ENCODE measurements around the gene MAP7D1. TPM values are rescaled to one million over a fixed set of nuclear protein-coding genes. Genes with fewer than 3 reads are reported as not detected.

The MAP7D1 gene
- total and polyA plus RNA-seq, 2 of the 13 experiments (the other 11 are each of a cell fraction or from before 2014, with no cell fraction given): 5.6 to 7.2 TPM

- FAIRE-seq (no peak), ATAC-seq (no peak), DNase-seq (ENCODE audit: low spot score) (no peak)
- Histone ChIP-seq H2AFZ (ENCODE audit: low read length) (no peak overlapping the region), H3K9me3 (ENCODE audit: low read length) (no peaks in the 10 kb centered on the region), H3K27me3 (ENCODE audit: control insufficient read depth in 1 of 2, insufficient read depth in 2 of 2, low read length in 2 of 2) (no peaks in the 10 kb centered on the region), H3K4me2 (ENCODE audit: low read depth, low read length) (no peak overlapping the region), H3K27ac (ENCODE audit: extremely low read length, insufficient read depth, low read length) (no peak overlapping the region), H4K20me1 (ENCODE audit: insufficient read depth, low read length) (no peaks in the 10 kb centered on the region), H3K9ac (ENCODE audit: insufficient read depth, low read depth, low read length) (no peak overlapping the region), H3K79me2 (ENCODE audit: insufficient read depth, low read length) (peaks cover 2% of the 10 kb centered on the region), H3K4me1 (ENCODE audit: insufficient read depth, low read length) (peaks cover 25% of the 10 kb centered on the region), H3K4me3 (replicated peaks in 1 of 3; ENCODE audit: insufficient read depth in 1 of 3, low read depth in 2 of 3, low read length in 3 of 3) (no peak overlapping the region), H3K36me3 (replicated peaks in 1 of 2; ENCODE audit: control insufficient read depth in 1 of 2, insufficient read depth in 2 of 2, low read length in 2 of 2) (peaks cover 14 to 38% of the 10 kb centered on the region in 2 experiments; a peak in 4 of 5 replicates)
- ChIA-PET CTCF (ENCODE audit: low intra/inter-chr PET ratio, low total read pairs) (no interaction called here), POLR2A (no interaction called here)
- TF ChIP-seq SMAD1 (CRISPR knock-in tag; IDR thresholded peaks at IDR 0.05; ENCODE audit: borderline replicate concordance, low read depth) (no peak), MZF1 (CRISPR knock-in tag; IDR thresholded peaks at IDR 0.05; ENCODE audit: borderline replicate concordance) (no peak)
- in situ Hi-C loops (cut with HindIII; ENCODE audit: extremely low pct_ligation_motif_present, low pct_unique_long_range_greater_than_20kb): no loop called here
- intact Hi-C loops (cut with micrococcal nuclease; ENCODE audit: unreplicated experiment): no loop called here
- no TSS peak for BruUV-seq (replicated peaks)
- 80% methylated on average over 5 of the region's 5 CpGs for WGBS (ENCODE audit: low lambda C conversion rate)
These were observed 18.7 kb upstream of the MAP7D1 start for GRCh38 chr1:36137226-36137625.

DNA sequence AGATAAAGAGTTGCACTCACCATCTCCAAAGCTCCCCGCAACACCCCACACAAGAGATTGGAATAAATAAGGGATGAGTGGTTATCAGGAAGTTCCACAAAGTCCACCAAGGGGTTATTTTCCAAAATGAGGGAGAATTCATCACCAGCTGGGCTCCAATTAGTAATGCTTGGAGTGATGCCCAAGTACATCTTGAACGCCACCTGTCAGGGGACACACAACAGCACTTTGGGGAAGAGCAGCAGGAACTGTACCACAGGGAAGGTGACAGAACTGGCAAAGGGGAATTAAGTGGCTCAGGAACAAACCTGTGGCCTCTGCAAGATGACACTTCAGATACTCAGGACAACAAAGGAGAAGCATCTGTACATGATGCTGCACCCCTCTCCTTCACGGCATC, 18.2 kb upstream of the MAP7D1 start:
- TF ChIP-seq ETV6 (CRISPR knock-in tag; conservative IDR thresholded peaks at IDR 0.05) (no peak), CREBL2 (CRISPR knock-in tag; IDR thresholded peaks at IDR 0.05; ENCODE audit: borderline replicate concordance) (no peak), RFXANK (CRISPR knock-in tag; IDR thresholded peaks at IDR 0.05) (no peak), SSRP1 (CRISPR knock-in tag; IDR thresholded peaks at IDR 0.05) (no peak), ELF4 (CRISPR knock-in tag; IDR thresholded peaks at IDR 0.05; ENCODE audit: borderline replicate concordance) (no peak)
- POLR2A ChIA-PET: no interaction called here
- Histone ChIP-seq H2AFZ (ENCODE audit: low read length) (no peak overlapping the region), H3K27ac (ENCODE audit: extremely low read length, insufficient read depth, low read length) (no peak overlapping the region), H3K4me3 (replicated peaks in 1 of 3; ENCODE audit: insufficient read depth in 1 of 3, low read depth in 2 of 3, low read length in 3 of 3) (no peak overlapping the region), H3K4me1 (ENCODE audit: insufficient read depth, low read length) (peaks cover 30% of the 10 kb centered on the region), H4K20me1 (ENCODE audit: insufficient read depth, low read length) (no peaks in the 10 kb centered on the region), H3K9ac (ENCODE audit: insufficient read depth, low read depth, low read length) (no peak overlapping the region), H3K4me2 (ENCODE audit: low read depth, low read length) (no peak overlapping the region), H3K27me3 (ENCODE audit: control insufficient read depth in 1 of 2, insufficient read depth in 2 of 2, low read length in 2 of 2) (no peaks in the 10 kb centered on the region), H3K36me3 (replicated peaks in 1 of 2; ENCODE audit: control insufficient read depth in 1 of 2, insufficient read depth in 2 of 2, low read length in 2 of 2) (peaks cover 14 to 40% of the 10 kb centered on the region in 2 experiments; a peak in 4 of 5 replicates), H3K9me3 (ENCODE audit: low read length) (no peaks in the 10 kb centered on the region), H3K79me2 (ENCODE audit: insufficient read depth, low read length) (peaks cover 6% of the 10 kb centered on the region)
- FAIRE-seq (no peak), ATAC-seq (no peak), DNase-seq (ENCODE audit: low spot score) (no peak)
- CTCF ChIA-PET (ENCODE audit: low intra/inter-chr PET ratio, low total read pairs): no interaction called here
- in situ Hi-C loops (cut with HindIII; ENCODE audit: extremely low pct_ligation_motif_present, low pct_unique_long_range_greater_than_20kb) (no loop called here), intact Hi-C loops (cut with micrococcal nuclease; ENCODE audit: unreplicated experiment) (no loop called here)
- no TSS peak for BruUV-seq (replicated peaks)
- 98% methylated on average over 3 of the region's 3 CpGs for WGBS (ENCODE audit: low lambda C conversion rate)
